GM19239 (cell line): Measurements from ENCODE around the gene TRAPPC3L.
A peak's percentile ranks its signal among the peaks of the same experiment; 100 is the strongest.
"Not testable (repeated sequence)": the region's sequence is repeated elsewhere in the genome, so short reads cannot be mapped to it uniquely, and the experiment has no call there.

Source experiments
- DNase-seq: peaks from one replicate; pipeline ENCODE4 v3.0.0; 2011; ENCODE audit warnings: low spot score; ENCODE audit not compliant: insufficient read length
- FAIRE-seq: peaks from 2 replicates; lab custom pipeline; 2011; peaks lifted over from hg19 to GRCh38; lab: Jason Lieb, UNC

Gene TRAPPC3L

DNA sequence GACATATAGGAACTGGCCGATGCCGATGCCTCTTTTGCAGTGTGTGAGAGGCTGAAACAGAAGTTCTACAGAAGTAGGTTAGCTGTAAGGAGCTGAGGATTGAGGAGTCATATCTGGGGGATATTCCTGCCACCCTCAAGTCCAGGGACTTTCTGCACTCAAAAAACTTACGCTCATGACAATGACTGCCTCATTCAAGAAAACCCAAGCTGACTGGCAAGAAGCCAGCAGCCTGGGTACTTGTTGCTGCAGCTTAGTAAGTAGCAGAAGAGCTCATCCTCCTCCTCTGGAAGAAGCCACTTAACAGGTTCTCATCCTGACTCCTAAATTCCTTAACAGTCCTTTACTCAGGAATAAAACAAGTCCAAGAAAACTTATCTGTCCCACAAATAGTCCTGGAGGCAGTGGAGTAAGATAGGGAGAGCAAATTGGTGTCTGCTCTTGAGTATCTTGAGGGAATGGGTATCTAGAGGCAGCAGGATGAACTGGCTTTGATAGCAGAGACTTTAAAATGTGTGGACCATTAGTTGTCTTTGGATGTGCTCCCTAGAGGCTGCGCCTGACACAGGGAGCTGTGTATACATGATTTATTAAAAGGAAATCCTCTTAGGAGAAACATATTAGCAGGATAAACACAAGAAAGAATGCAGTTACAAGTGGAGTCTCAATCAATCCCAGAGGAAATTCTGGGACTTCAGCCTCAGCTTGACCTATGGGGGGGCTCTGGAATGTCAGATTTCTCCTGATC lies 26.7 kb downstream of the TRAPPC3L start:
- no peak for FAIRE-seq

GRCh38 chr6:116515141-116515540 lies 30.3 kb downstream of the TRAPPC3L start:
- DNase-seq (no peak), FAIRE-seq (no peak)

More for the DNA sequence above, 26.7 kb downstream of the TRAPPC3L start:
- DNase-seq: no peak

DNA sequence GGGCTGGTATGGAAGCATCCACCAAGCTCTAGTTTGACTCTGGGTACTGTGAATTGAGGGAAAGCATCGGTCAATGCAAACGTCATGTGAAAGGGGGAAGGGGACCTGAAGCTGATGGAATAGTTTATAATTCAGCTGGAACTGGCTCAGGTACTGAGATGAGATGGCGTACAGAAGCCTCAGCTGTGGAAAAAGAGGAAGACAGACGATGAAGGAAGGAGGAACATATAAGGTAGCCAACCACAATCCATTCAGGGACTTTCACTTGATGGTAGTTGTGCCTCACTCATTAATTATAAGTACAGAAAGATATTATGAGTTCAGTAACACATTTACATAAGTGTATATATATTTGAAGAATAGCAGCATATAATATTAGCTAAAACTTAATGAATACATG lies 31.4 kb downstream of the TRAPPC3L start:
- DNase-seq (no peak), FAIRE-seq (no peak)

DNA sequence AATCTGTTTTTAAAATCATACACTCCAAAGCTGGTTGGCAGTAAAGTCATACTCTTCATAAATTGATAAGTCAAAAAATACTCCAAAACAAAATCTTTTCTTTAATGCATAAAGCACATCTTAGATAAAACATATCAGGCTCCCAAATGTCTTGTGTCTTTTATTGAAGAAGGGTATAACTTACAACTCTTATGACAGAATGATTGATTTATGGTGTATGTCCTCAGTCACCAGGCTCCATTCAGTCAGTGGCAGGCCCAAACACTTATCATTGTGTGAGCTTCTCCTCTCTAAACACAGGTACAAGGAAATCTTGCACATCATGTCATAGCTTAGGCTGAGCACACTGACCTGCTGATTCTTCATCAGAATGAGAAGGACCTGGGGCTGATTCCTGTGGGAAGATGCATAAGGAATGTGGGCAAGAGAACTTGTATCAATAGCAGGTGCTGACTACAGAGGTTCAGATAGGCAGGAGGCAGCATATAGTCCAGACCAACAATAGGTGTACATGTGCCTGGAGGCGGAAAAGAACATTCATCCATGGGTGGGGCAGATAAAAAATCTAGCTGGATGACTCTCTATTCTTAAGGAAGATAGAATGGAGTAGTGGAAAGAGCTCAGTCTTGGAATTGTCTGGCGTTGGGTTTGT lies 32.1 kb downstream of the TRAPPC3L start:
- DNase-seq (no peak), FAIRE-seq (no peak)

GRCh38 chr6:116512734-116513133 lies 32.8 kb downstream of the TRAPPC3L start:
- FAIRE-seq: no peak

DNA sequence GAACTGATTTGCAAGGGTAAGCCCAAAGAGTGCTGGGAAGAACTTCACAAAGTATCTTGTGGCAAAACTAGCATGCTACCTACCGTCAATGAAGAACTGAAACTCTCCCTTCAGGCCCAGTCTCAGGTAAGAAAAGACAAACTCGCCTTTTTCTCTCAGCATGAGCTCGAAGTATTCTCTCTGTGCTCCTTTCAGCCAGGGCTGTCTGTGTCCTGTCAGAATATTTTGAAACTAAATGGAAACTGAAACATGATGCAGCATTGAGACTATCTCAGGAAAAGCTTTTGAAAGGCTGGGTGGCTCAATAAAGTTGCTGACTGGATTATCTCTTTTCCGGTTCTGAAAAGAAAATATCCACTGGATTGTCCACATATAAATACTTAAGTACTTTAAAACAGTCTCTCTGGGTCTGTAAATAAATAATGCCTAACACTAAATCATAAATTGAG lies 33.3 kb downstream of the TRAPPC3L start:
- peak; percentile 3 for DNase-seq
- peak; percentile 80 for FAIRE-seq

More at GRCh38 chr6:116512734-116513133, 32.8 kb downstream of the TRAPPC3L start:
- DNase-seq: no peak

DNA sequence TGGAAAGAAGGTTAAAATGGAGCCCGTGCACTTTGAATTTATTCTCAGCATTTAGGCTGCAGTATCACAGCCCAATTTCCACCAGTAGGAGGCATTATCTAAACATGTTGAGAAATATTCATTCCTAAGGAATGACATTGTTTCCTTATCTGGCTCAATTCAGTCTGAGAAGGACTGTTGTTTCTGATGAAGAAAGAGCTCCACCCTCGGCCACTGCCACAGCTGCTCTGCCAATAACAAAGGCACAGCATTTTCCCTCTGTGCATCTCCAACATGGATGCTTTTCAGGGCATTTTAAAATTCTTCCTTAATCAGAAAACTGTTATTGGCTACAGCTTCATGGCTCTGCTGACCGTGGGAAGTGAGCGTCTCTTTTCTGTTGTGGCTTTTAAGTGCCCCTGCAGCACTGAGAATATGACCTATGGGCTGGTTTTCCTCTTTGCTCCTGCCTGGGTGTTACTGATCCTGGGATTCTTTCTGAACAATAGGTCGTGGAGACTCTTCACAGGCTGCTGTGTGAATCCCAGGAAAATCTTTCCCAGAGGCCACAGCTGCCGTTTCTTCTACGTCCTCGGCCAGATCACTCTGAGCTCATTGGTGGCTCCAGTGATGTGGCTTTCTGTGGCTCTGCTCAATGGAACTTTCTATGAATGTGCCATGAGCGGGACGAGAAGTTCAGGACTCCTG lies 33.9 kb downstream of the TRAPPC3L start, which contains the start of gene CALHM5:
Gene CALHM5, plus strand, starts transcription at position 216 of the 687 bp plus-strand sequence. Its CDS starts 58 bp downstream, at position 274.
- FAIRE-seq (peak; percentile 31), DNase-seq (no peak)

GRCh38 chr6:116508527-116508926 lies 37.0 kb downstream of the TRAPPC3L start:
- no peak for DNase-seq
- FAIRE-seq: no peak

- no peak for DNase-seq
- FAIRE-seq: no peak
Observed at GRCh38 chr6:116507324-116507723, 38.2 kb downstream of the TRAPPC3L start.

- DNase-seq (no peak), FAIRE-seq (no peak)
Observed at GRCh38 chr6:116500969-116501433, 44.5 kb downstream of the TRAPPC3L start.

DNA sequence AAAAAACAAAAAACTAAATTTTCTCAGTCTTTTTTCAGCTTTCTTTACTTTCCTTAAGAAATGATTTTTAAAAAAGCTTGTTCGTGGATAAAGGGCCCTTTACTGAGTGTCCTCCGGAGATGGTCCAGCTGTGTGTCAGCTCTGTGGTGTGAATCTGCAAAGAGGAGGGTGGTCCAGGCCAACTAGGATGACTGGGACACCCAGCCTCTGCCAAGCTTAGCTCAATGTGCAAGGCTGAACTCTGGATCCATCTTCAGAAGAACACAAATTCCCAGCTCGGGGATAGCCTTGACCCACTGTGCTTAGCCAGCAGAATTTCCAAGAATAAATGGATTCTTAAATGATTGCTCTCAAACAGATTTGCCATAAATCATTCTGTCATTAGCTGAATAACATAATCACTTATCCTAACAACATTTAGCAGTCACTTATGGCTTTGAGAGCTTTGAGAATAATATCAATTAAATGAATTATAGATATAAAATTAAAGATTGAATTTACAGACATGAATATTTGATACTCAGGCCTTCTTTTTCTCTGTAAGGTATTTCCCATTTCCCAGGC lies 48.3 kb downstream of the TRAPPC3L start:
- FAIRE-seq (no peak), DNase-seq (no peak)

- not testable (repeated sequence) for DNase-seq, FAIRE-seq
Observed at GRCh38 chr6:116495161-116495560, 50.3 kb downstream of the TRAPPC3L start.

DNA sequence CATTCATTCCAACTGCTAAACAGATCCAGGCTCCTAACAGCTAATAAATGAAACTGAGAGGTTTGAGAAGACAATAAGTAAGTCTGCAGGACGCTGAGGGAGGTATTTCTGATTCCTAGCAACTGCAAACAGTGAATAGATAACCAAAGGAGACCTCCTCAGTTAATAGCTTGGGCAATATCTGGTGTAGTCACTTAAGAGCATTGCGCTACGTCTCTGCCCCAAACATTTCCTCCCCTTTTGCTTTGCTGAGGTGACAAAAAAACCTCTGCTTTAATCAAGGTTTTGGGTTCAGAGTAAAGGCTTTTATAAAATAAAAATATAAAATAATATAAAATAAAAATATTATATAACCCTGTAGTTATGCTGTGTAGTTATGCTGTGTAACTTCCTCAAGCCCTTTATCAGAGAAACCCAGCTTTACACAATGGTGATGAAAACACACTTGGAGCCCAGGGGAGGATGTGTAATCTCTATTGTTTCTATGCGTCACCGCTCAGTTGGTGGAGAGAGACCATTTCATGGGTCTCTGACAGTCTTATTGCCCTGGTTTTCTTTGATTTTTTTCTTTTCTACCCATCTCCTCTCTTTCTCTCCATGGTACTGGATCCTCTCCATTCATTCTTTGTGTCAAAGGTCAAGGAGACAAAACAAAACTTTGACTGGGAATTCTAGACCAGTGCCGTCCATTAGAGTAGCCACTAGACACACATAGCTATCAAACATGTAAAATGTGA lies 53.0 kb downstream of the TRAPPC3L start:
- DNase-seq (no peak), FAIRE-seq (no peak)

DNA sequence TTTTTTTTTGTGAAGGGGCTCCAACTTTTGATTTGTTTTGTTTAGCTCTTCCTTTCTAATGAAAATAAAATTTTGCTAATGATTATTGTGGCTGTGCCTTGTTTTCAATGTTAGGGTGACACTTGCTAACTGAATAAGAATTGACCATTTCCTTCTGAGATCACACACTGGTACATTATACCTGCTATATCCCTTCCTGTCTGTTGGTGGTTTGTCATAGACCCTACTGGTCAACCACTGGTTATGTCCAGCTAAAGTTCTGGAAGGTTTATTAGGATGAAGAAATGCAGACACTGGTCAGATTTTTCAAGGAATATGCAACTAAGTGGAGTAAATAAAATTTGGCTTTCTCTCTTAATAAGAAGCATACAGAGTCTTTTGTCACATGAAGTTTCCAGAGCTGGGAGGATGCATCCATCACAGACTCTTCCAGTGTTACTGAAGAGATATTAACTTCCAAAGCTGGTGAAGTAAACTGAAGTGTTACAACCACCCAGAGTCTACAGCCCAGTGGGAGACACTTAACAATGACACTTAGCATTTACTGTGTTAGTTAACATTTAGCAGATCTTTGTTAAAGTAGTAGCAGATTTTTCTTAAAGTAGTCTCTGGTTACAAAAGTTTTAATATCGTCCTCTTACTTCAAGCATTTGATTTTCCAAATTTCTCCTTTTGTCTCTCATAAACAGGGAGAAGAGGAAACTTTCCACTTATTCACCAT lies 53.7 kb downstream of the TRAPPC3L start:
- DNase-seq: no peak
- FAIRE-seq: no peak

DNA sequence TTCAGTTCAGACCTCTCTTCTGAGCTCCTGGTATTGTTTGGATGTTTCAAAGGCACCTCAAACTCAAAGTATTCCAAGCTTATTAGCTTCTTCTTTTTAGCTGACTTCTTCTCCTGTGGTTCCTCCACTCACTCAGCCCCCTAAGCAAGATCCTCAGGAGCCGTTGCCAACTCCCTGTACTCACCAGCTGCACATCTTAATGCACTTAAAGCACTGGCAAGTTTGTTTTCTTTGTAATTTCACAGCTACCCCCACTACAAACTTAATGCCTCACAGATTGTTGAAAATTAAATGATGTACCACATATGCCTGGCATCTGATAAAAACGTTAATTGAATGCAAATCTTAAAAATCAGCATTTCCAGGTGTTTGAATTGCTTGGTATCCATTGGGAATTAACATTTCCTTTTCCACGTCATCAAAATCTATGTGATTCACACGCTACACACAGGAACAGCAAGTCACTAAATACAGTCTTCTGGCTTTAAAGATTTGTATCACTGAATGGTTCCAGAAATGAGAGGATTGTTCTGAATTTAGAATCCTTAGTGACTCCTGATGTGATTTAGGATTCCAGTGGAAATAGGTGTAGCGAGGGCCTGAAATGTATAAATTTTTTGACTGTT lies 59.8 kb downstream of the TRAPPC3L start:
- no peak for FAIRE-seq
- no peak for DNase-seq

- FAIRE-seq: no peak
- no peak for DNase-seq
Observed at GRCh38 chr6:116483616-116484015, 61.9 kb downstream of the TRAPPC3L start.

GRCh38 chr6:116482780-116483179 lies 62.7 kb downstream of the TRAPPC3L start:
- FAIRE-seq (no peak), DNase-seq (no peak)

GRCh38 chr6:116476002-116476678 lies 69.3 kb downstream of the TRAPPC3L start:
- DNase-seq: peak; percentile 36
- peak; percentile 98 for FAIRE-seq
